GM18508 (cell line): Measurements from ENCODE around the gene ZNF492.

Experiments used
- ATAC-seq: cut with Tn5 transposase; IDR thresholded peaks from one replicate; pipeline ENCODE4 v1.9.1; 2021; ENCODE audit warnings: moderate number of reproducible peaks; ENCODE audit not compliant: insufficient read depth, unreplicated experiment

ZNF492 gene

GRCh38 chr19:22633706-22634449, at the start of gene ZNF492:
Gene ZNF492 (plus strand): TSS chr19:22634324. CDS start chr19:22653400, 19,076 bp downstream.
- peak; percentile 91 for ATAC-seq

- no peak for ATAC-seq
These were observed 38.7 kb upstream of the ZNF492 start for GRCh38 chr19:22595422-22595821.

GRCh38 chr19:22595918-22596341, 38.2 kb upstream of the ZNF492 start:
- no peak for ATAC-seq

GRCh38 chr19:22600690-22601648, 33.2 kb upstream of the ZNF492 start:
- ATAC-seq, result no peak

- no peak for ATAC-seq
These were observed 32.1 kb upstream of the ZNF492 start for GRCh38 chr19:22601906-22602630.

- ATAC-seq, result no peak
These were observed 31.4 kb upstream of the ZNF492 start for GRCh38 chr19:22602631-22603272.

- ATAC-seq, result no peak
These were observed 30.3 kb upstream of the ZNF492 start for GRCh38 chr19:22603518-22604440.

GRCh38 chr19:22604571-22605274, 29.4 kb upstream of the ZNF492 start:
- ATAC-seq, result no peak

GRCh38 chr19:22605275-22606211, 28.6 kb upstream of the ZNF492 start:
- ATAC-seq, result no peak

GRCh38 chr19:22606212-22606553, 27.9 kb upstream of the ZNF492 start:
- ATAC-seq, result no peak

- ATAC-seq, result no peak
These were observed 27.0 kb upstream of the ZNF492 start for GRCh38 chr19:22606954-22607652.

GRCh38 chr19:22607653-22608430, 26.3 kb upstream of the ZNF492 start:
- no peak for ATAC-seq

GRCh38 chr19:22608441-22608840, 25.7 kb upstream of the ZNF492 start:
- no peak for ATAC-seq

GRCh38 chr19:22609630-22610029, 24.5 kb upstream of the ZNF492 start:
- no peak for ATAC-seq

GRCh38 chr19:22610121-22610520, 24.0 kb upstream of the ZNF492 start:
- ATAC-seq, result no peak

- ATAC-seq, result no peak
These were observed 21.8 kb upstream of the ZNF492 start for GRCh38 chr19:22612316-22612715.
